ENCODE measurements around the gene CDK14. TPM values are rescaled to one million over a fixed set of nuclear protein-coding genes. Genes with fewer than 3 reads are reported as not detected.

CDK14 gene
- total RNA-seq, 1 donor: 11.1 TPM

GRCh38 chr7:90586091-90586490 is 10.0 kb upstream of the CDK14 start:
- H3K4me3 ChIP-seq (ENCODE audit: low read length): no peak overlapping the region
- peaks cover 7% of the 10 kb centered on the region for H3K4me1 ChIP-seq (ENCODE audit: insufficient read depth, low read length)
- H3K9me3 ChIP-seq (ENCODE audit: low read depth, low read length): no peaks in the 10 kb centered on the region
- H3K27me3 ChIP-seq (ENCODE audit: insufficient read depth, low read length): peaks cover 4% of the 10 kb centered on the region

DNA sequence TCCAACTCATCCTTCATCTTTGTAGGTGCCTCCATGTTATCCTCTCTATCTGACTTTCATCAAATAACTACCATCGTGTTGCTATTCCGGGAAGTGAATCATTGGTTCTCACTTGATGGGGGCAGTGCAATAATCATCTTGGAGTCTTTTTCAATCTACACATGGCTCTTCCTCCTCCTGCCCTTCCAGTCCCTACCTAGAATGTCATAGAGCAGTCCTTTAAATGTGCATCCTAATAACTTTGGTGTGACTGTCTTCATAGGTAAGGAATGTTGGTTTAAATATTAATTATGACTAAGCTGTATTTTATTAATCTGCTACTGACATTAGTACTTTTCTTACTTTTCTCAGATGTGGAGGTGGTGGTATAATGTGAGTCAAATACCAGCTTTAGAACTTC is 8.4 kb upstream of the CDK14 start:
- Histone ChIP-seq H3K4me3 (ENCODE audit: low read length) (no peak overlapping the region), H3K4me1 (ENCODE audit: insufficient read depth, low read length) (no peaks in the 10 kb centered on the region), H3K9me3 (ENCODE audit: low read depth, low read length) (no peaks in the 10 kb centered on the region), H3K27me3 (ENCODE audit: insufficient read depth, low read length) (peaks cover 4% of the 10 kb centered on the region)

DNA sequence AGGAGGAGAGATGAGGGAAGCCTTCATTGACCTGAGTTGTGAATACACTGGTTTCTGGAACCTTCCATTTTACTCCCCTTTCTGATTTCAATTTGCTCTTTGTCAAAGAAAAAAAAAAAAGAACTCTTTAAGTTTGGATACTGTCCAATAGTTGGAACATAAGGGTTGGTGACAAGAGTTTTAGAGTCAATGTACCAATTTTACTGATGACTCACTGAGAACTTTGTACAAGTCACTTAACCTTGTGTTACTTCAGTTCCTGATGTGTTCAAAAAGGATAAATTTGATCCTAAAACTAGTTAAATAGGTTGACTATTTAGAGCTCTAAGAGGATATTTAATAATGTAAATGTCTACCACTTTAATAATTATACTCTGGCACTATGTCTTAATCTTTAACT is 4.1 kb upstream of the CDK14 start:
- Histone ChIP-seq H3K9me3 (ENCODE audit: low read depth, low read length) (no peaks in the 10 kb centered on the region), H3K27me3 (ENCODE audit: insufficient read depth, low read length) (peaks cover 4% of the 10 kb centered on the region), H3K4me3 (ENCODE audit: low read length) (no peak overlapping the region), H3K4me1 (ENCODE audit: insufficient read depth, low read length) (peaks cover 15% of the 10 kb centered on the region)

- Histone ChIP-seq H3K9me3 (ENCODE audit: low read depth, low read length) (no peaks in the 10 kb centered on the region), H3K27me3 (ENCODE audit: insufficient read depth, low read length) (peaks cover 4% of the 10 kb centered on the region), H3K4me1 (ENCODE audit: insufficient read depth, low read length) (peaks cover 25% of the 10 kb centered on the region), H3K4me3 (ENCODE audit: low read length) (no peak overlapping the region)
Measured at GRCh38 chr7:90593205-90593604, 2.9 kb upstream of the CDK14 start.

GRCh38 chr7:90594751-90595317 is 1.3 kb upstream of the CDK14 start:
- Histone ChIP-seq H3K9me3 (ENCODE audit: low read depth, low read length) (no peaks in the 10 kb centered on the region), H3K4me1 (ENCODE audit: insufficient read depth, low read length) (peaks cover 30% of the 10 kb centered on the region), H3K27me3 (ENCODE audit: insufficient read depth, low read length) (peaks cover 4% of the 10 kb centered on the region), H3K4me3 (ENCODE audit: low read length) (no peak overlapping the region)

DNA sequence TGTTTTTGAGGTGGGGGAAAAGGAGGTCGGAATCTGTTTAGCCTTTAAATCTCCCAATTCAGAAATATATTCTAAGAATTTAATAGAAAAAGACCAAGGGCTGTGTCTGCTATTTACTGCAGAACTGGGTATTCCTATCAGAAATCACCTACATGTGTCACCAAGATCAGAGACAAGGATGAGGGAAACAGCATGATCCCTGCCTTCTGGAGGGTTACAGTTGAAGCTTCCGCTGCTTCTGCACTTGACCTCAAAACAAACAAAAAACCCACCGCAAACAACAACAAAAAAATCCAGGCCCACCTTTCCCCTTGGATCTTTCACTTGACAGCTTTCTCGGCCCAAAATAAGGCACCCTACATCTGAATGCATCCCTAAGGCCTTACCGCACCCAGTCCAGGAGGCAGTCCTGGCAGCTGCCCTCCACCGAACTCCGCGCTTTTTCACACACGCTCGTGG is 750 bp upstream of the CDK14 start:
- H3K4me1 ChIP-seq (ENCODE audit: insufficient read depth, low read length): peaks cover 30% of the 10 kb centered on the region
- H3K9me3 ChIP-seq (ENCODE audit: low read depth, low read length): no peaks in the 10 kb centered on the region
- peaks cover 4% of the 10 kb centered on the region for H3K27me3 ChIP-seq (ENCODE audit: insufficient read depth, low read length)
- H3K4me3 ChIP-seq (ENCODE audit: low read length): peak overlapping the region; percentile 36

- peaks cover 42% of the 10 kb centered on the region for H3K4me1 ChIP-seq (ENCODE audit: insufficient read depth, low read length)
- peaks cover 4% of the 10 kb centered on the region for H3K27me3 ChIP-seq (ENCODE audit: insufficient read depth, low read length)
- H3K9me3 ChIP-seq (ENCODE audit: low read depth, low read length): no peaks in the 10 kb centered on the region
- H3K4me3 ChIP-seq (ENCODE audit: low read length): peak overlapping the region; percentile 57
Measured at GRCh38 chr7:90596671-90597562, 796 bp downstream of the CDK14 start.

DNA sequence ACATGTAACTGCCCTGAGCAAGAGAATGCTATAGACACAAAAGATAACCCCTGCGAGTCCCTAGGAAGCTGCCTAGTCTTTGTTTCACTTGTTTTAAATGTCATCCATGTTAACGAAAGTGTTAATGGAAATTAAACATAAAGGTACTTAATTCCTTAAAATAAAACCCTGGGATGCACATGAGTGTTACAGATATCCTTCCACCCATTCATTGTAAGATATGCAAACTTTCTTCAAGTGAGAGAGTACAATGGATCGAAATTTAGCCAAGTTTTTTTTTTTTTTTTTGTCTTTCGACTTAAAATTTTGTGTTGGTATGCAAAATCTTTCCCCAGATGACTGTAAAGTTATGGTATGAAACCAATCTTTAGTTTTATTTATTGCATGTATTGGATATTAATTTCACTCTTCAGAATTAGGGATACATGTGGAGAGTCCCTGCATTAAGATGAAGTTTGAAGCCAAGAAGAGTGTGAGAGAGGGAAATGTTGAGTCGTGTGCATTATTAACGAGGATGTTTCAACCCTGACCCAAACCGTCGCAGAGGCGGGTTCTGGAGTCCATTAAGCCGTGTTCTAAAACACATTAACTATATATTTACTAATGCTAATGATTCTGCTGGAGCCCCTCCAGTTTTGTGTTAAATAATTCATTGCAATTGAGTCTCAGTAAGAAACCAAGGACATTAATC is 1.6 kb downstream of the CDK14 start:
- peaks cover 4% of the 10 kb centered on the region for H3K27me3 ChIP-seq (ENCODE audit: insufficient read depth, low read length)
- peaks cover 42% of the 10 kb centered on the region for H3K4me1 ChIP-seq (ENCODE audit: insufficient read depth, low read length)
- H3K9me3 ChIP-seq (ENCODE audit: low read depth, low read length): no peaks in the 10 kb centered on the region
- H3K4me3 ChIP-seq (ENCODE audit: low read length): no peak overlapping the region

GRCh38 chr7:90599038-90599437 is 2.9 kb downstream of the CDK14 start:
- H3K27me3 ChIP-seq (ENCODE audit: insufficient read depth, low read length): peaks cover 4% of the 10 kb centered on the region
- H3K4me1 ChIP-seq (ENCODE audit: insufficient read depth, low read length): peaks cover 42% of the 10 kb centered on the region
- no peaks in the 10 kb centered on the region for H3K9me3 ChIP-seq (ENCODE audit: low read depth, low read length)
- no peak overlapping the region for H3K4me3 ChIP-seq (ENCODE audit: low read length)

- Histone ChIP-seq H3K9me3 (ENCODE audit: low read depth, low read length) (no peaks in the 10 kb centered on the region), H3K27me3 (ENCODE audit: insufficient read depth, low read length) (peaks cover 4% of the 10 kb centered on the region), H3K4me1 (ENCODE audit: insufficient read depth, low read length) (peaks cover 38% of the 10 kb centered on the region), H3K4me3 (ENCODE audit: low read length) (no peak overlapping the region)
Measured at GRCh38 chr7:90599892-90600555, 3.9 kb downstream of the CDK14 start.

DNA sequence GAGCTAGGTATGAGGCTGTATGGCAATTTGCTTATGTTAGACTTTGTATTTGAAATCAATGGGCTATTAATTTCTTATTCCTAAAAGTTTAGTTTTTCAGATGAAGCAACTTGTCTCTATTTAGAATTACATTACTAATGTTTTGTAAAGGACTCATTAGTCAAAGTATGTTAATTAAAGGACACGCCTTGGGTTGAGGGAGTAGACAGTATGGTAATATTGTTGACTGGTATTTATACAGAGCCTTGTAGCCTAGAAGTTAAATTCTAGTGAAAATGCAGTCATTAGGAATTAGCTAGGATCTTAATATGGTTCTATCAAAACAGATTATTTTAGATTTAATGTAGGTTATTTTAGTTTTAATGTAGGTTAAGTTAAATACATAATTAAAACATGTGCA is 6.2 kb downstream of the CDK14 start:
- Histone ChIP-seq H3K27me3 (ENCODE audit: insufficient read depth, low read length) (peaks cover 2% of the 10 kb centered on the region), H3K4me3 (ENCODE audit: low read length) (no peak overlapping the region), H3K9me3 (ENCODE audit: low read depth, low read length) (no peaks in the 10 kb centered on the region), H3K4me1 (ENCODE audit: insufficient read depth, low read length) (peaks cover 24% of the 10 kb centered on the region)

GRCh38 chr7:90603346-90603745 is 7.2 kb downstream of the CDK14 start:
- no peak overlapping the region for H3K4me3 ChIP-seq (ENCODE audit: low read length)
- H3K9me3 ChIP-seq (ENCODE audit: low read depth, low read length): no peaks in the 10 kb centered on the region
- H3K27me3 ChIP-seq (ENCODE audit: insufficient read depth, low read length): no peaks in the 10 kb centered on the region
- H3K4me1 ChIP-seq (ENCODE audit: insufficient read depth, low read length): peaks cover 17% of the 10 kb centered on the region

GRCh38 chr7:90604383-90604782 is 8.3 kb downstream of the CDK14 start:
- Histone ChIP-seq H3K4me1 (ENCODE audit: insufficient read depth, low read length) (peaks cover 14% of the 10 kb centered on the region), H3K27me3 (ENCODE audit: insufficient read depth, low read length) (no peaks in the 10 kb centered on the region), H3K4me3 (ENCODE audit: low read length) (no peak overlapping the region), H3K9me3 (ENCODE audit: low read depth, low read length) (no peaks in the 10 kb centered on the region)

GRCh38 chr7:90605055-90605454 is 8.9 kb downstream of the CDK14 start:
- H3K4me1 ChIP-seq (ENCODE audit: insufficient read depth, low read length): peaks cover 12% of the 10 kb centered on the region
- H3K27me3 ChIP-seq (ENCODE audit: insufficient read depth, low read length): no peaks in the 10 kb centered on the region
- H3K4me3 ChIP-seq (ENCODE audit: low read length): no peak overlapping the region
- H3K9me3 ChIP-seq (ENCODE audit: low read depth, low read length): no peaks in the 10 kb centered on the region

- H3K4me1 ChIP-seq (ENCODE audit: insufficient read depth, low read length): no peaks in the 10 kb centered on the region
- H3K4me3 ChIP-seq (ENCODE audit: low read length): no peak overlapping the region
- no peaks in the 10 kb centered on the region for H3K27me3 ChIP-seq (ENCODE audit: insufficient read depth, low read length)
- H3K9me3 ChIP-seq (ENCODE audit: low read depth, low read length): no peaks in the 10 kb centered on the region
Measured at GRCh38 chr7:90607196-90607595, 11.1 kb downstream of the CDK14 start.

Data from mononuclear cell (primary cell).